OCI-LY1 (cell line): ENCODE results near the gene ADAT2.

Source experiments
- EZH2 ChIP-seq: fragments of 200-600 bp; sonication (generic), shearing (Covaris generic); IDR thresholded peaks from 2 replicates; pipeline ENCODE4 v1.8.0; 2017; ENCODE audit warnings: borderline replicate concordance, mixed run types, mild to moderate bottlenecking, antibody characterized with exemption, low read length, moderate library complexity, mixed read lengths
- TF ChIP-seq, protein P1 (sequence below): fragments of 200-600 bp; sonication (generic), shearing (Covaris generic); IDR thresholded peaks from 2 replicates; pipeline ENCODE4 v1.5.1; 2017; ENCODE audit warnings: mild to moderate bottlenecking, antibody characterized with exemption, low read length, moderate library complexity, mixed read lengths

- TF ChIP-seq, protein P1, sequence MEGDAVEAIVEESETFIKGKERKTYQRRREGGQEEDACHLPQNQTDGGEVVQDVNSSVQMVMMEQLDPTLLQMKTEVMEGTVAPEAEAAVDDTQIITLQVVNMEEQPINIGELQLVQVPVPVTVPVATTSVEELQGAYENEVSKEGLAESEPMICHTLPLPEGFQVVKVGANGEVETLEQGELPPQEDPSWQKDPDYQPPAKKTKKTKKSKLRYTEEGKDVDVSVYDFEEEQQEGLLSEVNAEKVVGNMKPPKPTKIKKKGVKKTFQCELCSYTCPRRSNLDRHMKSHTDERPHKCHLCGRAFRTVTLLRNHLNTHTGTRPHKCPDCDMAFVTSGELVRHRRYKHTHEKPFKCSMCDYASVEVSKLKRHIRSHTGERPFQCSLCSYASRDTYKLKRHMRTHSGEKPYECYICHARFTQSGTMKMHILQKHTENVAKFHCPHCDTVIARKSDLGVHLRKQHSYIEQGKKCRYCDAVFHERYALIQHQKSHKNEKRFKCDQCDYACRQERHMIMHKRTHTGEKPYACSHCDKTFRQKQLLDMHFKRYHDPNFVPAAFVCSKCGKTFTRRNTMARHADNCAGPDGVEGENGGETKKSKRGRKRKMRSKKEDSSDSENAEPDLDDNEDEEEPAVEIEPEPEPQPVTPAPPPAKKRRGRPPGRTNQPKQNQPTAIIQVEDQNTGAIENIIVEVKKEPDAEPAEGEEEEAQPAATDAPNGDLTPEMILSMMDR = no peak
- TF ChIP-seq EZH2 = no peak
Measured at GRCh38 chr6:143376861-143377260, 73.6 kb downstream of the ADAT2 start.
